ENCODE data around the gene TTC34. TPM values are rescaled to one million over a fixed set of nuclear protein-coding genes. Genes with fewer than 3 reads are reported as not detected.

The TTC34 gene
- total and polyA plus RNA-seq, 2 of the 13 experiments (the other 11 are each of a cell fraction or from before 2014, with no cell fraction given), result 0.07 to 0.11 TPM

DNA sequence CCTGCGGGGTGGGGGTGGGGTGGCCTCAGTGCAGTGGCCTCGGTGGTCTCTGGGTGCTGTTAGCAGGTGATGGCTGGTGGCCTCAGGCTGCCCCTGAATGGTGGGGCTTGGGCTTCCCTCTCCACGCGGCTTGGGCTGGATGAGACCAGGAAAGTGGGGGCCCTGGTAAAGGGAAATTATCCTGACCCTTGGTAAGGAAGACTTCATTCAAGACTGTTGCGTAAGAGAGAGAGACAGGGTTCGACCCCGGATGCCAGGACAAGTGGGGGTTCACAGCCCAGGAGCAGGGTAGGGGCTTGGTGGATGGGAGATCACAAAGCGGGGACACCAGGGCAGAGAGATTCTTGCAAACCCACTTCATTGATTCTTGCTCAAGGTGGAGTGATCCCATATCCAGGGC lies 5.5 kb upstream of the TTC34 start:
- WGBS (ENCODE audit: low lambda C conversion rate), result 23% methylated on average over 6 of the region's 8 CpGs
- FAIRE-seq (no peak), ATAC-seq (no peak), DNase-seq (ENCODE audit: low spot score) (no peak)
- no peaks in the 10 kb centered on the region for H3K9me3 ChIP-seq (ENCODE audit: low read length)
- no peaks in the 10 kb centered on the region for H4K20me1 ChIP-seq (ENCODE audit: insufficient read depth, low read length)
- intact Hi-C loops (cut with micrococcal nuclease; ENCODE audit: unreplicated experiment) (no loop called here), in situ Hi-C loops (cut with HindIII; ENCODE audit: extremely low pct_ligation_motif_present, low pct_unique_long_range_greater_than_20kb) (no loop called here)
- H3K4me3 ChIP-seq (replicated peaks in 1 of 3; ENCODE audit: insufficient read depth in 1 of 3, low read depth in 2 of 3, low read length in 3 of 3), result no peak overlapping the region
- peaks cover 22 to 68% of the 10 kb centered on the region in 2 experiments for H3K27me3 ChIP-seq (ENCODE audit: control insufficient read depth in 1 of 2, insufficient read depth in 2 of 2, low read length in 2 of 2)
- H3K36me3 ChIP-seq (replicated peaks in 1 of 2; ENCODE audit: control insufficient read depth in 1 of 2, insufficient read depth in 2 of 2, low read length in 2 of 2), result no peaks in the 10 kb centered on the region
- ChIA-PET POLR2A (no interaction called here), CTCF (ENCODE audit: low intra/inter-chr PET ratio, low total read pairs) (no interaction called here)
- peaks cover 17% of the 10 kb centered on the region for H3K4me1 ChIP-seq (ENCODE audit: insufficient read depth, low read length)
- no peaks in the 10 kb centered on the region for H3K79me2 ChIP-seq (ENCODE audit: insufficient read depth, low read length)
- H2AFZ ChIP-seq (ENCODE audit: low read length), result no peak overlapping the region
- BruUV-seq (replicated peaks), result no TSS peak
- TF ChIP-seq CEBPB (IDR thresholded peaks at IDR 0.05; ENCODE audit: borderline replicate concordance, low read depth, low read length) (peak; percentile 55; the same call in 1 of the 2 replicates), ZNF367 (CRISPR knock-in tag; IDR thresholded peaks at IDR 0.05; ENCODE audit: borderline replicate concordance) (no peak), RAD21 (CRISPR knock-in tag; IDR thresholded peaks at IDR 0.05) (no peak), SUZ12 (IDR thresholded peaks at IDR 0.05; ENCODE audit: low read depth, low read length) (no peak), HOXA5 (CRISPR knock-in tag; IDR thresholded peaks at IDR 0.05) (no peak)
- no peak overlapping the region for H3K9ac ChIP-seq (ENCODE audit: insufficient read depth, low read depth, low read length)
- H3K27ac ChIP-seq (ENCODE audit: extremely low read length, insufficient read depth, low read length), result no peak overlapping the region
- no peak overlapping the region for H3K4me2 ChIP-seq (ENCODE audit: low read depth, low read length)

DNA sequence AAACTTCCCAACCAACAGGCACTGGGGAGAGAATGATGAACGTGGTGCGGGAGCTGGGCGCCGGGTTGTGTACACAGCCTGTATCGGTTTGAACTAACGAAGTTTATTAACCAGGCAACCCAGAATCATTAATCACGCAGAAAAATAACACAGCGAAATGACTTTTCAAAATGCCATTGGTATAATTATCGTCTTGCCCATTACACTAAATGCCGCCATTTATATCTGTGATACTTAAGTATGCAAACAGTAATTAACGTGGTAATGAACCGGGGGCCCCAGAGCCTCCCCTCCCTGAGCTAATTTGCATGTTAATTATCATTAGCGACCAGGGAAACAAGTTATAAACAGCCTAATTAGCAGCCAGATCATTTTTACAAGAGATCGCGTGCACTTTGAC lies 5.1 kb upstream of the TTC34 start:
- Histone ChIP-seq H3K36me3 (replicated peaks in 1 of 2; ENCODE audit: control insufficient read depth in 1 of 2, insufficient read depth in 2 of 2, low read length in 2 of 2) (no peaks in the 10 kb centered on the region), H4K20me1 (ENCODE audit: insufficient read depth, low read length) (no peaks in the 10 kb centered on the region), H3K27me3 (ENCODE audit: control insufficient read depth in 1 of 2, insufficient read depth in 2 of 2, low read length in 2 of 2) (peaks cover 24 to 71% of the 10 kb centered on the region in 2 experiments), H3K4me3 (replicated peaks in 1 of 3; ENCODE audit: insufficient read depth in 1 of 3, low read depth in 2 of 3, low read length in 3 of 3) (no peak overlapping the region), H3K9ac (ENCODE audit: insufficient read depth, low read depth, low read length) (no peak overlapping the region), H3K27ac (ENCODE audit: extremely low read length, insufficient read depth, low read length) (no peak overlapping the region), H2AFZ (ENCODE audit: low read length) (no peak overlapping the region), H3K4me2 (ENCODE audit: low read depth, low read length) (no peak overlapping the region), H3K9me3 (ENCODE audit: low read length) (no peaks in the 10 kb centered on the region), H3K79me2 (ENCODE audit: insufficient read depth, low read length) (no peaks in the 10 kb centered on the region), H3K4me1 (ENCODE audit: insufficient read depth, low read length) (peaks cover 15% of the 10 kb centered on the region)
- DNase-seq (ENCODE audit: low spot score) (no peak), FAIRE-seq (no peak), ATAC-seq (no peak)
- TF ChIP-seq ZNF772 (CRISPR knock-in tag; IDR thresholded peaks at IDR 0.05), result no peak
- TF ChIP-seq, protein P1, sequence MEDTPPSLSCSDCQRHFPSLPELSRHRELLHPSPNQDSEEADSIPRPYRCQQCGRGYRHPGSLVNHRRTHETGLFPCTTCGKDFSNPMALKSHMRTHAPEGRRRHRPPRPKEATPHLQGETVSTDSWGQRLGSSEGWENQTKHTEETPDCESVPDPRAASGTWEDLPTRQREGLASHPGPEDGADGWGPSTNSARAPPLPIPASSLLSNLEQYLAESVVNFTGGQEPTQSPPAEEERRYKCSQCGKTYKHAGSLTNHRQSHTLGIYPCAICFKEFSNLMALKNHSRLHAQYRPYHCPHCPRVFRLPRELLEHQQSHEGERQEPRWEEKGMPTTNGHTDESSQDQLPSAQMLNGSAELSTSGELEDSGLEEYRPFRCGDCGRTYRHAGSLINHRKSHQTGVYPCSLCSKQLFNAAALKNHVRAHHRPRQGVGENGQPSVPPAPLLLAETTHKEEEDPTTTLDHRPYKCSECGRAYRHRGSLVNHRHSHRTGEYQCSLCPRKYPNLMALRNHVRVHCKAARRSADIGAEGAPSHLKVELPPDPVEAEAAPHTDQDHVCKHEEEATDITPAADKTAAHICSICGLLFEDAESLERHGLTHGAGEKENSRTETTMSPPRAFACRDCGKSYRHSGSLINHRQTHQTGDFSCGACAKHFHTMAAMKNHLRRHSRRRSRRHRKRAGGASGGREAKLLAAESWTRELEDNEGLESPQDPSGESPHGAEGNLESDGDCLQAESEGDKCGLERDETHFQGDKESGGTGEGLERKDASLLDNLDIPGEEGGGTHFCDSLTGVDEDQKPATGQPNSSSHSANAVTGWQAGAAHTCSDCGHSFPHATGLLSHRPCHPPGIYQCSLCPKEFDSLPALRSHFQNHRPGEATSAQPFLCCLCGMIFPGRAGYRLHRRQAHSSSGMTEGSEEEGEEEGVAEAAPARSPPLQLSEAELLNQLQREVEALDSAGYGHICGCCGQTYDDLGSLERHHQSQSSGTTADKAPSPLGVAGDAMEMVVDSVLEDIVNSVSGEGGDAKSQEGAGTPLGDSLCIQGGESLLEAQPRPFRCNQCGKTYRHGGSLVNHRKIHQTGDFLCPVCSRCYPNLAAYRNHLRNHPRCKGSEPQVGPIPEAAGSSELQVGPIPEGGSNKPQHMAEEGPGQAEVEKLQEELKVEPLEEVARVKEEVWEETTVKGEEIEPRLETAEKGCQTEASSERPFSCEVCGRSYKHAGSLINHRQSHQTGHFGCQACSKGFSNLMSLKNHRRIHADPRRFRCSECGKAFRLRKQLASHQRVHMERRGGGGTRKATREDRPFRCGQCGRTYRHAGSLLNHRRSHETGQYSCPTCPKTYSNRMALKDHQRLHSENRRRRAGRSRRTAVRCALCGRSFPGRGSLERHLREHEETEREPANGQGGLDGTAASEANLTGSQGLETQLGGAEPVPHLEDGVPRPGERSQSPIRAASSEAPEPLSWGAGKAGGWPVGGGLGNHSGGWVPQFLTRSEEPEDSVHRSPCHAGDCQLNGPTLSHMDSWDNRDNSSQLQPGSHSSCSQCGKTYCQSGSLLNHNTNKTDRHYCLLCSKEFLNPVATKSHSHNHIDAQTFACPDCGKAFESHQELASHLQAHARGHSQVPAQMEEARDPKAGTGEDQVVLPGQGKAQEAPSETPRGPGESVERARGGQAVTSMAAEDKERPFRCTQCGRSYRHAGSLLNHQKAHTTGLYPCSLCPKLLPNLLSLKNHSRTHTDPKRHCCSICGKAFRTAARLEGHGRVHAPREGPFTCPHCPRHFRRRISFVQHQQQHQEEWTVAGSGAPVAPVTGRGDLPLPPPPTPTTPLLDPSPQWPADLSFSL (CRISPR knock-in tag; IDR thresholded peaks at IDR 0.05), result no peak
- TF ChIP-seq, protein P2, sequence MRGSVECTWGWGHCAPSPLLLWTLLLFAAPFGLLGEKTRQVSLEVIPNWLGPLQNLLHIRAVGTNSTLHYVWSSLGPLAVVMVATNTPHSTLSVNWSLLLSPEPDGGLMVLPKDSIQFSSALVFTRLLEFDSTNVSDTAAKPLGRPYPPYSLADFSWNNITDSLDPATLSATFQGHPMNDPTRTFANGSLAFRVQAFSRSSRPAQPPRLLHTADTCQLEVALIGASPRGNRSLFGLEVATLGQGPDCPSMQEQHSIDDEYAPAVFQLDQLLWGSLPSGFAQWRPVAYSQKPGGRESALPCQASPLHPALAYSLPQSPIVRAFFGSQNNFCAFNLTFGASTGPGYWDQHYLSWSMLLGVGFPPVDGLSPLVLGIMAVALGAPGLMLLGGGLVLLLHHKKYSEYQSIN (CRISPR knock-in tag; IDR thresholded peaks at IDR 0.05; ENCODE audit: borderline replicate concordance), result no peak
- in situ Hi-C loops (cut with HindIII; ENCODE audit: extremely low pct_ligation_motif_present, low pct_unique_long_range_greater_than_20kb), result no loop called here
- ChIA-PET POLR2A (no interaction called here), CTCF (ENCODE audit: low intra/inter-chr PET ratio, low total read pairs) (no interaction called here)
- intact Hi-C loops (cut with micrococcal nuclease; ENCODE audit: unreplicated experiment), result no loop called here
- whole genome bisulfite sequencing (ENCODE audit: low lambda C conversion rate), result 28% methylated on average over 15 of the region's 15 CpGs
- no TSS peak for BruUV-seq (replicated peaks)

Measured in HepG2 (cell line).